Measurements from ENCODE around the gene USP6NL.

DNA sequence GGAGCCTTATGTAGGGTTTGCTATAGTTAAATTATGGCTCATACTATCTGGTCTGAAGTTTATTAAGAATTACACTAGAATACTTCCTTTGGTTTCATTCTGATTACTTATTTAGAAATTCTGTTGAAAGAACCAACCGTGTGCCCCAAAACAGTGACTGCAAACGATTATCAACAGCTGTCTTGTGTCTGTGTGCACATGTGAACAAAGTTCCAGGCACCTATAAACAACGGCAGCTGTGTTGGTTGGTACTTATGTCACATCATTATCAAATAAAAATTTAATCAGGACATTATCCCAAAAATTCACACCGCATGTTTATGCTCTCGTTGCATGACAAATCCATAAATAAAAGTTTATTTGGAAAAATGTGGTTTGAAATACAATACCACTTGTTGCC lies 80.6 kb downstream of the USP6NL start:
- TF ChIP-seq, protein P1, sequence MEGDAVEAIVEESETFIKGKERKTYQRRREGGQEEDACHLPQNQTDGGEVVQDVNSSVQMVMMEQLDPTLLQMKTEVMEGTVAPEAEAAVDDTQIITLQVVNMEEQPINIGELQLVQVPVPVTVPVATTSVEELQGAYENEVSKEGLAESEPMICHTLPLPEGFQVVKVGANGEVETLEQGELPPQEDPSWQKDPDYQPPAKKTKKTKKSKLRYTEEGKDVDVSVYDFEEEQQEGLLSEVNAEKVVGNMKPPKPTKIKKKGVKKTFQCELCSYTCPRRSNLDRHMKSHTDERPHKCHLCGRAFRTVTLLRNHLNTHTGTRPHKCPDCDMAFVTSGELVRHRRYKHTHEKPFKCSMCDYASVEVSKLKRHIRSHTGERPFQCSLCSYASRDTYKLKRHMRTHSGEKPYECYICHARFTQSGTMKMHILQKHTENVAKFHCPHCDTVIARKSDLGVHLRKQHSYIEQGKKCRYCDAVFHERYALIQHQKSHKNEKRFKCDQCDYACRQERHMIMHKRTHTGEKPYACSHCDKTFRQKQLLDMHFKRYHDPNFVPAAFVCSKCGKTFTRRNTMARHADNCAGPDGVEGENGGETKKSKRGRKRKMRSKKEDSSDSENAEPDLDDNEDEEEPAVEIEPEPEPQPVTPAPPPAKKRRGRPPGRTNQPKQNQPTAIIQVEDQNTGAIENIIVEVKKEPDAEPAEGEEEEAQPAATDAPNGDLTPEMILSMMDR (IDR thresholded peaks at IDR 0.05) = no peak
- no peak for TF ChIP-seq EZH2 (IDR thresholded peaks at IDR 0.05)
- TF ChIP-seq EZH2phosphoT487 (IDR thresholded peaks at IDR 0.05) = no peak
